ENCODE results near the gene CAV1.

The CAV1 gene

DNA sequence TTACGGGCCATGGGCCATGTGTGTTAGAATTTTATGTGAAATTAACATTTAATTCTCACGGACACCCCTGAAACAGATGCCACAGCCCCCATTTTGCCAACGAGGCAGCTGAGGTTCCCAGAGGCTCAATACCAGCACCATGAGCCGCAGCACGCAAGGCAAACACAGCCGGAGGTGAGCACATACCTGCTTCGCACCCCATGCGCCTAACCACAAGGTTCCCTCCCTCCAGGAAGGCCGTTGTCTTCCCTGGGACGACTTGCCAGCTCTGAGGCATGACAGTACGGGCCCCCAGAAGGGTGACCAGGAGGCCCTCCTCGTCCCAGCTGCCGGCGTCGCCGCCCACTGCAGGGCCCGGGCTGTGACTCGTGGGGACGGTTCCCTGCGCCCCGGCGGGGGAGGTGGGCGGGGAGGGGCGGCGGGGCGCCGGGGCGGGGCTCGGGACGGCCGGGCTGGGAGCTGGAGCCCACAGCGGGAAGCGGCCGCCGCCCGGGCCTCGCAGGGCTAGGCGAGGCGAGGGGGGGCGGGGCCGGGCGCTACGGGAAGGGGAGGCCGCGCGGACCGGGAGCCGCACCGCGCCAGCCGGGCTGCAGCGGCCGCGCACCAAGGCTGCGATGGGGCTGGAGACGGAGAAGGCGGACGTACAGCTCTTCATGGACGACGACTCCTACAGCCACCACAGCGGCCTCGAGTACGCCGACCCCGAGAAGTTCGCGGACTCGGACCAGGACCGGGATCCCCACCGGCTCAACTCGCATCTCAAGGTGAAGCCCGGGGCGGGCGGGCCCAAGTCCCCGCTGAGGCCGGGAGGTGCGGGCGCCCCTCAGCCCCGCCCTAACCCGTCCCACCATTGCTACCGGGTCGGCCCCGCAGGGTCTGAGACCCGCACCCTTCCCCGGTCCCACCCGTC is 25.4 kb upstream of the CAV1 start, which contains the start of gene CAV2:
CAV2 (plus strand) TSS at position 571 of the 910 bp plus-strand sequence; CDS start at position 615, 44 bp downstream.
- ChIA-PET POLR2A (no interaction called here), CTCF (interaction anchor here (0.5 kb wide), 1 partner anchor 319 kb away, joined by 4 read pairs; no protein-coding TSS in a partner anchor)
- Histone ChIP-seq H3K4me3 (ENCODE audit: control insufficient read depth in 1 of 7, extremely low read depth in 1 of 7, insufficient read depth in 4 of 7, low read depth in 2 of 7, low read length in 6 of 7) (peak within 1 kb of the TSS; percentile 9 to 81 (median 63)), H3K4me1 (ENCODE audit: control extremely low read depth in 1 of 4, control insufficient read depth in 4 of 4, insufficient read depth in 4 of 4, low read length in 3 of 4) (peaks cover 0 to 17% (median 12%) of the 10 kb centered on the region in 4 experiments), H3K9me3 (ENCODE audit: control extremely low read depth in 1 of 5, control insufficient read depth in 4 of 5, insufficient read depth in 2 of 5, low read depth in 1 of 5, low read length in 4 of 5) (no peaks in the 10 kb centered on the region), H3K27ac (ENCODE audit: insufficient read depth in 1 of 2, low read depth in 1 of 2, low read length in 2 of 2, poor library complexity in 1 of 2, severe bottlenecking in 2 of 2) (peak within 1 kb of the TSS in 1 of 2 experiments; percentile 59), H3K36me3 (ENCODE audit: control insufficient read depth in 4 of 4, insufficient read depth in 4 of 4, low read length in 3 of 4) (no peaks in the 10 kb centered on the region), H3K27me3 (replicated peaks in 2 of 5; ENCODE audit: control insufficient read depth in 4 of 5, insufficient read depth in 5 of 5, low read length in 4 of 5) (peaks cover 14 to 38% (median 18%) of the 10 kb centered on the region in 5 experiments)
- 6% methylated on average over 57 of the region's 86 CpGs for WGBS (ENCODE audit: insufficient coverage)
- DNase-seq = peak in 2 of 3 donors; percentile 41 to 59

DNA sequence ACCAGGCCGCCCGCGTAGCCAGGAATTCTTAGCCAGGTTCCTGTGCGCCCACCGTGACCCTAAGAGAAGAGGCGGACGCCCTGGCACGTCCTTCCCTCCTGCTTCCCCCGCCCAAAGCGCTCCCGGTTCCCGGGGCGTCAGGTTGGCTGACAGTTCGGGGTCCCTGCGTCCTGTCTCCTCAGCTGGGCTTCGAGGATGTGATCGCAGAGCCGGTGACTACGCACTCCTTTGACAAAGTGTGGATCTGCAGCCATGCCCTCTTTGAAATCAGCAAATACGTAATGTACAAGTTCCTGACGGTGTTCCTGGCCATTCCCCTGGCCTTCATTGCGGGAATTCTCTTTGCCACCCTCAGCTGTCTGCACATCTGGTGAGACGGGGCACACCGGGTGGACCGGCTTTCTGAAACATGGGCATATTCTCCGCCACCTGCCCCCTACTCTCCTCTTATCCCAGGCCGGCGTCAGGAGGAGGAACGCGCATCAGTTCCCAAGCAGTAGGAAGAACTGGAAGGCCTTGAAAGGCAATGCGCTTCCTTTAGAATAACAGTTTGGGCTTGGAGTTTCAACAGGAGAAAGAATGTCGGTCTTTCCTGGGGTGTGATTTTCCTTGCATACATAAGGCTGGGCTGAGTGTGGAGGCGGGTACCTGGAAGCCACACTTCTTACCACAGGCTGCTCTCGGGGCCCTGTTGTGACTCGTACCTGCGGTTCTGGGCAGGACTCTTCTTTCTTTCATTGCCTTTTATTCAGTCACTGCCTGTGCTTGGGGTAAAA is 24.6 kb upstream of the CAV1 start:
- H3K4me1 ChIP-seq (ENCODE audit: control extremely low read depth in 1 of 4, control insufficient read depth in 4 of 4, insufficient read depth in 4 of 4, low read length in 3 of 4) = peaks cover 0 to 17% (median 12%) of the 10 kb centered on the region in 4 experiments
- H3K4me3 ChIP-seq (ENCODE audit: control insufficient read depth in 1 of 7, extremely low read depth in 1 of 7, insufficient read depth in 4 of 7, low read depth in 2 of 7, low read length in 6 of 7) = peak overlapping the region; percentile 9 to 81 (median 63)
- H3K36me3 ChIP-seq (ENCODE audit: control insufficient read depth in 4 of 4, insufficient read depth in 4 of 4, low read length in 3 of 4) = no peaks in the 10 kb centered on the region
- WGBS (ENCODE audit: insufficient coverage) = 4% methylated on average over 29 of the region's 36 CpGs
- peak in 2 of 3 donors; percentile 64 to 68 for DNase-seq
- peaks cover 14 to 38% (median 18%) of the 10 kb centered on the region in 5 experiments for H3K27me3 ChIP-seq (replicated peaks in 2 of 5; ENCODE audit: control insufficient read depth in 4 of 5, insufficient read depth in 5 of 5, low read length in 4 of 5)
- peak overlapping the region in 1 of 2 experiments; percentile 59 for H3K27ac ChIP-seq (ENCODE audit: insufficient read depth in 1 of 2, low read depth in 1 of 2, low read length in 2 of 2, poor library complexity in 1 of 2, severe bottlenecking in 2 of 2)
- ChIA-PET CTCF (no interaction called here), POLR2A (no interaction called here)
- H3K9me3 ChIP-seq (ENCODE audit: control extremely low read depth in 1 of 5, control insufficient read depth in 4 of 5, insufficient read depth in 2 of 5, low read depth in 1 of 5, low read length in 4 of 5) = no peaks in the 10 kb centered on the region

DNA sequence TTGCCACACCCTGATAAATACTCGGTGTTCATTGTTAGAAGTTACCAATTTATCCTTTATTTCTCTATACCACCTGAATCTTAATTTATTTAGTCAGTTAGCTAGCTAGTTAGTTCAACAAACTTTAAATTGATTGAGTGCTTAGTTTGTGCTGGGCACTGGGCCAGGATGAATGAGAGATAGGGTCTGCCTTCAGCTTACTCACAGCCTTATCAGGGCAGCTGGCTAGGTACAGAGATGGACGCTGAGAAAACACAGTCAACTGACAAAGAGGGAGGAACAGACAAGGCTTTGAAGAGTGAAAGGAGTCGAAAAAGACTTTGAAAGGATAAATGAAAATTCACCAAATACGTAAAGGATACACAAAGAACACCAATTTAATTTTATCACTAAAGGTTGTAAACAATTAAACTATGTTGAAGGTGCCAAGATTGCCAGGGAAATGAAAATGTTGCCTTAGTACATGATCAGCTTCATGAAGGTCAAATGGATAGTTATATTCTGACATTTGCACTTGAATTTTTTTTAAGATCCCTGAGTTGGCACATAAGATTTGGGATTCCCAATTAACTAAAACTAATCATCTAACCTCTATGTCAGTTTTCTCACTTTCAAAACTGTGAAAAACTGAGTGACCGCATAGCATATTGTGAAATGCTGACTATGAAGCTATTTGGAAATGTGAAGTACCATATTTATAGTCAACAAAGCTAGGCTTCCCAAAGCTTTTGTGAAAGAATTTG is 23.2 kb upstream of the CAV1 start:
- WGBS (ENCODE audit: insufficient coverage) = 100% methylated on average over 1 of the region's 5 CpGs
- DNase-seq = no peak
- Histone ChIP-seq H3K4me3 (ENCODE audit: control insufficient read depth in 1 of 7, extremely low read depth in 1 of 7, insufficient read depth in 4 of 7, low read depth in 2 of 7, low read length in 6 of 7) (no peak overlapping the region), H3K36me3 (ENCODE audit: control insufficient read depth in 4 of 4, insufficient read depth in 4 of 4, low read length in 3 of 4) (no peaks in the 10 kb centered on the region), H3K27ac (ENCODE audit: insufficient read depth in 1 of 2, low read depth in 1 of 2, low read length in 2 of 2, poor library complexity in 1 of 2, severe bottlenecking in 2 of 2) (peak overlapping the region in 1 of 2 experiments; percentile 64), H3K4me1 (ENCODE audit: control extremely low read depth in 1 of 4, control insufficient read depth in 4 of 4, insufficient read depth in 4 of 4, low read length in 3 of 4) (peaks cover 0 to 17% (median 12%) of the 10 kb centered on the region in 4 experiments), H3K9me3 (ENCODE audit: control extremely low read depth in 1 of 5, control insufficient read depth in 4 of 5, insufficient read depth in 2 of 5, low read depth in 1 of 5, low read length in 4 of 5) (no peaks in the 10 kb centered on the region), H3K27me3 (replicated peaks in 2 of 5; ENCODE audit: control insufficient read depth in 4 of 5, insufficient read depth in 5 of 5, low read length in 4 of 5) (peaks cover 14 to 39% (median 18%) of the 10 kb centered on the region in 5 experiments)
- ChIA-PET POLR2A (interaction anchor here (0.8 kb wide), 1 partner anchor 10 kb away, joined by 3 read pairs; no protein-coding TSS in a partner anchor), CTCF (interaction anchor here (0.6 to 1.5 kb wide), 4 partner anchors 9 to 25 kb away, joined by 3 to 5 read pairs (median 3); no protein-coding TSS in a partner anchor)

DNA sequence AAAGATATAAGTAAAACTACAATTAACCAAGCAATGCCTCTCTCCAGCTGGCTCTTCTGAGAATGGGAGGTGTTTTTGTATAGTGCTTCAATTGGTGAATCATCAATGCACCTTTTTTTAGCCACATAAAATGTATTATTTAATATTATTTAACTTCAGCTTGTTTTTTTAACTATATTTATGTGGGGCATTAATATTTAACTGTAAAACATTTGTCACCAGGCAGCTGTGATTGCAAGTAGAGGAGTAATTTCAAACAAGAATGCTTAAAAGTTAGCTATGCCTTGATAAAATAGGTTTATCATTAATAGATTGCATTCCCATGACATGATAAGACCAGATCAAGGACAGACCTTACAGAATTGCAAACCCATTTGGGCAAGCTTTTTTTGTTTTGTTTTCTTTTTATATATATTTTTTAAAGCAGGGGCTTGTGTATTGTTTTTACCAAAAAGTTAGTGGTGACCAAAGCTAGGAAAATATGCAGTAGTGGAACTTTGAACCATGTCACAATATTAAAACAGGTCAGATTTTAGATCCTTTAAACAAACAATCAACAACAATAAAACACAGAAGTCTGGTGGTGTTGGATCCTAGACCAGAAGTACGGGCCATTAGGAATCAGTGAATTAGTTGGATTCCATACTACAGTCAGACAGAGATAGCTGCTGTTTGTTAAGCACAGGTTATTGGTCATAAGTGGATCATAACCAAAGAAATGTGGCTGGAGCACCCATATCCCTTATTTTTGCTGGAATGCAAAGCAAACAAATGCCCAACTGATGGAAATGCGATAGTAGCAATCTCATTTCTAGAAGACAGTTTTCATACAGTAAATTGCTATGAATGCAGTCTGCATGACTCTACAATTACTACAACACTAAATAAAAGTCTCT is 22.4 kb upstream of the CAV1 start:
- H3K27ac ChIP-seq (ENCODE audit: insufficient read depth in 1 of 2, low read depth in 1 of 2, low read length in 2 of 2, poor library complexity in 1 of 2, severe bottlenecking in 2 of 2) = peak overlapping the region in 1 of 2 experiments; percentile 64
- DNase-seq = no peak
- H3K36me3 ChIP-seq (ENCODE audit: control insufficient read depth in 4 of 4, insufficient read depth in 4 of 4, low read length in 3 of 4) = no peaks in the 10 kb centered on the region
- CTCF ChIA-PET = interaction anchor here (0.9 to 1.5 kb wide), 3 partner anchors 14 to 75 kb away, joined by 3 to 5 read pairs (median 3); no protein-coding TSS in a partner anchor
- no peaks in the 10 kb centered on the region for H3K9me3 ChIP-seq (ENCODE audit: control extremely low read depth in 1 of 5, control insufficient read depth in 4 of 5, insufficient read depth in 2 of 5, low read depth in 1 of 5, low read length in 4 of 5)
- WGBS (ENCODE audit: insufficient coverage) = 100% methylated on average over 1 of the region's 2 CpGs
- no peak overlapping the region for H3K4me3 ChIP-seq (ENCODE audit: control insufficient read depth in 1 of 7, extremely low read depth in 1 of 7, insufficient read depth in 4 of 7, low read depth in 2 of 7, low read length in 6 of 7)
- POLR2A ChIA-PET = interaction anchor here (0.8 kb wide), 1 partner anchor 9 kb away, joined by 3 read pairs; no protein-coding TSS in a partner anchor
- H3K4me1 ChIP-seq (ENCODE audit: control extremely low read depth in 1 of 4, control insufficient read depth in 4 of 4, insufficient read depth in 4 of 4, low read length in 3 of 4) = peaks cover 0 to 17% (median 12%) of the 10 kb centered on the region in 4 experiments
- H3K27me3 ChIP-seq (replicated peaks in 2 of 5; ENCODE audit: control insufficient read depth in 4 of 5, insufficient read depth in 5 of 5, low read length in 4 of 5) = peaks cover 14 to 39% (median 18%) of the 10 kb centered on the region in 5 experiments

DNA sequence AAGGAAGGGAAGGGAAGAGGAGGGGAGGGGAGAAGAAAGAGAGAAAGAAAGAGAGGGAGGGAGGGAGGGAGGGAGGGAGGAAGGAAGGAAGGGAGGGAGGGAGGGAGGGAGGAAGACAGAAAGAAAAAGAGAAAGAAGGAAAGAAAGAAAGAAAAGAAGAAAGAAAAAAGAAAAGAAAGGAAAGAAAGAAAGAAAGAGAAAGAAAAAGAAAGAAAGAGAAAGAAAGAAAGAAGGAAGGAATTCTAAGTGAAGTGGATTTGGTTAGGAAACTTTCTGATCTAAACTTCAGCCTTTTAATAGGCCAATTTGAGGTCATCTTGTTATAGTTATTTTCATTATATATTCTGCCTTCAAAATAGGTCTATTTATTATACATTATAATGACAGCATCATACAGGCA is 21.0 kb upstream of the CAV1 start:
- Histone ChIP-seq H3K4me1 (ENCODE audit: control extremely low read depth in 1 of 4, control insufficient read depth in 4 of 4, insufficient read depth in 4 of 4, low read length in 3 of 4) (peaks cover 0 to 17% (median 12%) of the 10 kb centered on the region in 4 experiments), H3K9me3 (ENCODE audit: control extremely low read depth in 1 of 5, control insufficient read depth in 4 of 5, insufficient read depth in 2 of 5, low read depth in 1 of 5, low read length in 4 of 5) (no peaks in the 10 kb centered on the region), H3K27me3 (replicated peaks in 2 of 5; ENCODE audit: control insufficient read depth in 4 of 5, insufficient read depth in 5 of 5, low read length in 4 of 5) (peaks cover 11 to 38% (median 18%) of the 10 kb centered on the region in 5 experiments), H3K36me3 (ENCODE audit: control insufficient read depth in 4 of 4, insufficient read depth in 4 of 4, low read length in 3 of 4) (no peaks in the 10 kb centered on the region), H3K27ac (ENCODE audit: insufficient read depth in 1 of 2, low read depth in 1 of 2, low read length in 2 of 2, poor library complexity in 1 of 2, severe bottlenecking in 2 of 2) (no peak overlapping the region), H3K4me3 (ENCODE audit: control insufficient read depth in 1 of 7, extremely low read depth in 1 of 7, insufficient read depth in 4 of 7, low read depth in 2 of 7, low read length in 6 of 7) (no peak overlapping the region)
- CTCF ChIA-PET = no interaction called here
- POLR2A ChIA-PET = no interaction called here
- DNase-seq = no peak

DNA sequence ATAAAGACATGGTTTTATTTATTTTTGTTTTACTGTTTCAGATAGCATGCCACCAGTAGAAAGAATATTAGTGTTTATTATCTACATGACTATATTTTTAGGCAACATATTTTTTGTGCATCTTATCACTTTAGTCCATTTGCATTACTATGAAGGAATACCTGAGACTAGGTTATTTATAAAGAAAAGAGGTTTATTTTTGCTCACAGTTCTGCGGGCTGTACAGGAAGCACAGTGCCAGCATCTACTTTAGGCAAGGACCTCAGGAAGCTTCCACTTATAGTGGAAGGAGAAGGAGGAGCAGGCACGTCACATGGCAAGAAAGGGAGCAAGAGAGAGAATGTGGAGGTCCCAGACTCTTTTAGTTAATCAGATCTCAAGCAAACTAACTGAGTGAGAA is 19.6 kb upstream of the CAV1 start:
- CTCF ChIA-PET = no interaction called here

More for the DNA sequence above, 19.6 kb upstream of the CAV1 start:
- WGBS (ENCODE audit: insufficient coverage) = 37% methylated on average over 2 of the region's 2 CpGs
- no peak overlapping the region for H3K27ac ChIP-seq (ENCODE audit: insufficient read depth in 1 of 2, low read depth in 1 of 2, low read length in 2 of 2, poor library complexity in 1 of 2, severe bottlenecking in 2 of 2)
- peaks cover 7 to 29% (median 17%) of the 10 kb centered on the region in 5 experiments for H3K27me3 ChIP-seq (replicated peaks in 2 of 5; ENCODE audit: control insufficient read depth in 4 of 5, insufficient read depth in 5 of 5, low read length in 4 of 5)
- H3K9me3 ChIP-seq (ENCODE audit: control extremely low read depth in 1 of 5, control insufficient read depth in 4 of 5, insufficient read depth in 2 of 5, low read depth in 1 of 5, low read length in 4 of 5) = no peaks in the 10 kb centered on the region
- no peak for DNase-seq
- POLR2A ChIA-PET = no interaction called here
- peaks cover 0 to 6% (median 3%) of the 10 kb centered on the region in 4 experiments for H3K4me1 ChIP-seq (ENCODE audit: control extremely low read depth in 1 of 4, control insufficient read depth in 4 of 4, insufficient read depth in 4 of 4, low read length in 3 of 4)
- H3K36me3 ChIP-seq (ENCODE audit: control insufficient read depth in 4 of 4, insufficient read depth in 4 of 4, low read length in 3 of 4) = no peaks in the 10 kb centered on the region
- no peak overlapping the region for H3K4me3 ChIP-seq (ENCODE audit: control insufficient read depth in 1 of 7, extremely low read depth in 1 of 7, insufficient read depth in 4 of 7, low read depth in 2 of 7, low read length in 6 of 7)
